Endometrial microvascular endothelial cells (primary cell): ENCODE results near the gene LAMB1. TPM values are rescaled to one million over a fixed set of nuclear protein-coding genes. Genes with fewer than 3 reads are reported as not detected.

Experiments used
- in situ Hi-C: cut with HindIII; loops from 2 replicates; pipeline ENCODE4 v1.10.0; 2017; ENCODE audit warnings: low sequenced_read_pairs, low pct_unique_long_range_greater_than_20kb; ENCODE audit errors: inconsistent ontology term
- total RNA-seq: library from RNA; depleted of rRNA; stranded (reverse); fragments of >200 nt; gene quantifications from one replicate; pipeline ENCODE4 v1.2.3, GENCODE V29; 2015; ENCODE audit errors: inconsistent ontology term

The LAMB1 gene
- total RNA-seq, 1 donor from 2014 or later = 262 TPM

DNA sequence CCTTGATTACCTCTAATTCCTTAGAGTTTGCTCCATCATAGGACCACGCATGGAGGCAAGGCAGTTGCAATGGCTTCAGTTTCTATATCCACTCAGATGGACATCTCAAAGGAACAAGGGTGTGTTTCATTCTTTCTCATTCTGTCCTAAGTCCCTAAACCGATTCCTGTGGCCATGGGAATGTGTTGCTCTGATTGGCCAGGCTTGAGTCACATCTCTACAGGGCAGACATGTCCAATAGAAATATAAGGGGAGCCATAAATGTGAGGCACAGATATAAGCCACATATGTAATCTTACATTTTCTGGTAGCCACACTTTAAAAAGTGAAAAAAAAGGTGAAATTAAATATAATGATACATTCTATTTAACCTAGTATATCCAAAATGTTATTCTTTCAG, 128.8 kb downstream of the LAMB1 start:
- in situ Hi-C loops = no loop called here

Other genes starting within 250 kb of the LAMB1 start
- gene SLC26A3, start 199.9 kb downstream of the LAMB1 start, total RNA-seq = not detected
- 161 TPM for gene DLD, start 112.0 kb downstream of the LAMB1 start, total RNA-seq
- 0.19 TPM for gene LAMB4, start 127.2 kb upstream of the LAMB1 start, total RNA-seq